HK-2 (cell line): ENCODE measurements around the gene ETS1.

Experiments
- DNase-seq: peaks from one replicate; pipeline ENCODE4 v3.0.0-alpha.2; 2018; ENCODE audit not compliant: unreplicated experiment

The ETS1 gene

GRCh38 chr11:128594226-128594625, 6.9 kb upstream of the ETS1 start:
- no peak for DNase-seq

DNA sequence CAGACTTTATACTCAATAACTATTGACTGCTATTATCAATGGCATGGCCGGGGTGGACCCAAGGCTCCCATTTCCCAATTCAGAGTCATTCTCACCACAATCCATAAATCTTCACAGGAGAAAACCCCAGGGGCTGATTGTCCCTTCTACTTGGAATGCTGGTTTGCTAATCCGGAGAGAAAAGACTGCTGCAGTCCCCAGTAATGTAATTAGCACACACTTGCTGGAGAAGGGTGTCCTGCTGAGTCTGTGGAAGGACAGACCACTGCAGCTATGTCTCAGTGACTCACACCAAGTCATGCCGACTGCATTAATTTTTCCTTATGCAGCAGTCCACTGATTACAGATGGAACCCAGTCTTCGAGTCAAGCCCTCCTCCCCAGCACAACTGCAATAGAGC, 5.9 kb upstream of the ETS1 start:
- no peak for DNase-seq

DNA sequence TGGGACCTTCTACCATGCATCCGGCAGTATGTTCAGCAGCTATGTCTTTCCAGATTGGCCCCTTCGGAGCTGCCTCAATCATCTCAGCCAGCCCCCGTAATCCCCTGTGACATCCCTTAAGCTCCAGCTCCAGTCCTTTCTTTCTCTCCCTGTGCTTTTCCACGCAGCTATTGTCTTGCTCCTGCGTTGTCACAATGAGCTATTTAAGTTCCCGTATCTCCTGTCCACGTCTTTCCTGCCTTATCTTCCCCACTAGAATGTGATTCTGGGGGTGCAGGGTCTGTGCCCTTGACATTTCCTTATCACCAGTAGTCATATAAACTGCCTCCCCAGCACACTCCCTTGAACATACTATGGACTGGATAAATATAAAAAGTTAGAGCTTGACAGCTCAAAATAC, 5.1 kb upstream of the ETS1 start:
- DNase-seq, result no peak

DNA sequence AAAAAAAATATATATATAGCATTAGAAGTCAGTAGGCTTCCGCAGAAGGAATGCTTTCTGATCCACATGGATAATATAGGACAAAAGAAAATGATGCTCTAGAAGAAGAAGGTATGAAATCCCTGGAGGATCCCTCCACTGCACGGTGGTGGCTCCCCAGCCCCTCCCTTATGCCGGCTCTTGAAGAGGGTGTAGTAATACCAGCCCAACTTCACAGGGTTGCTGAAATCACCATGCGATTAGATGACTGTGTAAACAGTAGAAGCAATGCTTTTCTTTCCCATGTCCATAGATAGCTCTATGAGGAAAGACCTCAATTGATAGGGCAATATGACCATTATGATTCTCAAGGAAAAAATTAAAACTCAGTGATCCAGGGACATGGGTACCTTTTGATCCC, 3.2 kb upstream of the ETS1 start:
- DNase-seq, result no peak

- no peak for DNase-seq
Measured at GRCh38 chr11:128589998-128590397, 2.6 kb upstream of the ETS1 start.

DNA sequence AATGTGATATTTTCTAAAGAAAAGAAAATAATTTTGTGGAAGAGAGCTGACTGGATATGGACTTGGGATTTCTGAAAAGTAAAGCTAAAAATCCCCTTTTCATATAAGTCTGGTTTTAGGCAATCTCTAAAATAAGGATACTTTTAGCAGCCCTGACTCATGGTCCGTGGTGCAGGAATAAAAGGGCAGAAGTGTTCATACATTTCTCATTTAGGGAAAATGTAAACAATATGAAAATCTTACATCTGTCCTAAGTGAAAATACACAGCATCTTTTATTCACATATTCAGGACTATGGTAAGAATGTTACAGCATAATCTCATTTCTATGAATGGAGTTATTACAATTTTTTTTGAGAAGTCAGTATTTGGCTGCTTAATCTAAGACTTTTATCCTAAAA, 735 bp upstream of the ETS1 start:
- DNase-seq, result no peak

DNA sequence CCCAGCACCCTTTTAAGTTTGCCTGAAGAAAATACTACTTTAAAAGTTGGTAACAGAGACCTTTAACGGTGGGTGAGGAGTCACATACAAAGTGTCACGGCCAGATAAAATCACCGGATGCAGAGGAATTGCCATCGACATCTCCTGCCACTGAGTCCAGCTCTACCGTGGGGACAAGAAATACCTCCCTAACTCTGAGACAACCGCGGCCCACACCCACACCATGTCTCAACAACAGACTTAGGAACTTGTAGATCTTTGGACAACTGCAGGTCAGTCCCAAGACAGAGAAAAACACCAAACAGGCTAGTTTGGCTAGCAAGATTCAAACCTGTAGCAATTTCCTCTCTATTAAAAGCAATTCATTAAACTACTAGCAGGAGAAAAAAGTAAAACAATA, 669 bp downstream of the ETS1 start:
- no peak for DNase-seq

GRCh38 chr11:128585498-128586238, 1.7 kb downstream of the ETS1 start:
- no peak for DNase-seq

DNA sequence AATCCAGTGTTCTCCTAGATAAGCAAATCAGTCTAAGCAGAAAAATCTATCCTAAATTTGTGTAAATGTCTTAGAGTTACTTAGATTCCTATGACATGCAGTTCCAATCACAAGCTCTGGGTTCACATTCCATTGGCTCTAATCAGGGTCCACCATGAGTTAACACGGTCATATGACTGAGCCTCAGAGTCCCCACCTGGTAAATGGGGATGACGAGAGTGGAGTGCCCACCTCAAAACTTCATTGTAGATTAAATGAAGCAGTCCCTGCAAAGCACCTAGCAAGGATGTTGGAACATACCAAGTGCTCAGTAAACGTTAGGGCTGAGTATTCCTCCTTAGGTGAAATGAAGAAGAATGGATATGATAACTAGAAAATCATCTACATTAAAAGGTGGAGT, 3.1 kb downstream of the ETS1 start:
- no peak for DNase-seq

DNA sequence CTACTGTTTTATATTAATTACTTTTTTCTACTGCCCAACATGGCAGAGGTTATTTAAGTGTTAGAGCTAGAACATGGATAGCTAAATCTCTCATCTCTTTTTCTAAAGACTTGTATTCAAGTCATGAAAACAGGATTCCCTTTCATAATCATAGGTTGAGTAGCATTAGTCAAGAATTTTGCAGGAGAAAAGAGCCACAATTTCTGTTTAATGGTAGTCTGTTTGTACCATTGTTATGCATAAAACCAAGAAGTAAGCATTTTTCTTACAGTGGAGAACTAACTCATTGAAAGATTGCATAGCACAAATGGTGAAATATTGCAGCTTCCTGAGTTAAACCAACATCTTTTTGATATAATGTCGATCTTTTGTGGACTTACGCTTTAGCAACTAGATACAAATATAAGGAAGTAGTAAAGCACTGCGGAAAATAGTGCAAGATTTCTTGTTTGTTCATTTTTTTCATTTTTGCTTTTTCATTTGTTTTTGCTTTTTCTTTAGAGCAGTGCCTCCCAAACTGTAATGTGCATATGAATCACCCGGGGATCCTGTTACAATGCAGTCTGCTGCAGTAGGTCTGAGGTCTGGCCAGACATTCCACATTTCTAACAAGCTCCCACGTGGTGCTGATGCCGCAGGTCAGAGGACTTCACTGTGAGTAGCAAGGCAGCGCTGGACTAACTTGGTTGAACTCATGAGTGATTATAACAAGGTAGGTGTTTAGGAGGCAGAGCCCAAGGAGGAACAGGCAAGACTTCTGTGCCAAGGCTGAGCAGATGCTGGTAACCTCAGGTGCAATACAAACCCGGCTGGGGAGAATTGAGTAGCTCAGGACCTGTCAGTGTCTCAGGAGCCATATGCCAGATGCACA, 4.6 kb downstream of the ETS1 start:
- peak; percentile 38 for DNase-seq

DNA sequence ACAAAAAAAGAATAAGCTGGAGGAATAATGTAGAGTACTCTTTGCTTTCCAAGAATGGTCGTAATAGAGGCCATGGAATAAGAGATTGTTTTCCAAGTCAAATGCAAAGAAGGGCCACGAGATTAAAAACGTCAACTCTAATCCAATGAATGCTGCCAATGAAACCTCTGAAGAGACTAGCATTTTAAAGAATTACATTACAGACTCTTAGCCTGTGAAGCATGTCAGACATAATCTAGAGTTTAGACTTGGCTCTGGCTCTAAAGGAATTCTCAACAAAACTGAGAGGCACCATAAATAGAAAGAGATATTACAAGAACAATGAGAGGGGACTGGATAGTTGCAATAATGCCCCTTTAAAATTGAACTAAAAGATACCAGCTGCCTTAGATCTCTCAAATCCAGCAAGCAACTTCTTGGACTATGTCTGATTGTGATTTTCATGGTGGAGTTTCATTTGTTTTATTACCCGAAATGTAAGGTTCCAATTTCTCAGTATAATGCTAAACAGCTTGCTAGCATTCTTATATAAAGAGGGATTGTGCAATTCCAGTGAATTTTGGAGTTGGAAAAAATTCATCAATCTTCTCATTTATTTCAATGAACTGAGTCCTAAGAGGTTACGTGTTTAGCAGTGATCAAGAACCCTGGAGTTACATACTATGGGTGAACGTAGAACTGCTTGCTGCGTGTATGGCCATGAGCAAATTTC, 5.6 kb downstream of the ETS1 start:
- DNase-seq, result no peak

- DNase-seq, result no peak
Measured at GRCh38 chr11:128580612-128581011, 6.7 kb downstream of the ETS1 start.

GRCh38 chr11:128579798-128580504, 7.4 kb downstream of the ETS1 start:
- DNase-seq, result no peak

DNA sequence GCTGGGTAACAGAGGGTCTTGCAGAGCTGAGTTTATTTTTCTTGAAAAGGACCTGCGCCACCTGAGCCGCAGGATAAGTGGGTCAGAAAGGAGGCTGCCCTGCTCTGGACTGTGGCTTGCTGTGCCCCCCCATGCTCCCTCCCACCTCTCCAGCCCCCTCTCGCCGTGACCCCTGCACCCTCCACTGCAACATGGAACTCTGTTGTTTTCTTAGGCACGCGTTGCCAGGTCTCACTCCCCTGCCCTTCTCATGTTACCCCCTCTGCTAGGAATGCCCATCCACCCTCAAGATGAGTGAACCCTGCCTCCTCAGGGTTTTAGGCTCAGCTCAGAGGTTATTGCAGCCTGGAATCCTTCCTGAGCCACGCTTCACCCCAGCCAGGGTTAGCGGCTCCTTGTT, 10.8 kb downstream of the ETS1 start:
- DNase-seq, result no peak

DNA sequence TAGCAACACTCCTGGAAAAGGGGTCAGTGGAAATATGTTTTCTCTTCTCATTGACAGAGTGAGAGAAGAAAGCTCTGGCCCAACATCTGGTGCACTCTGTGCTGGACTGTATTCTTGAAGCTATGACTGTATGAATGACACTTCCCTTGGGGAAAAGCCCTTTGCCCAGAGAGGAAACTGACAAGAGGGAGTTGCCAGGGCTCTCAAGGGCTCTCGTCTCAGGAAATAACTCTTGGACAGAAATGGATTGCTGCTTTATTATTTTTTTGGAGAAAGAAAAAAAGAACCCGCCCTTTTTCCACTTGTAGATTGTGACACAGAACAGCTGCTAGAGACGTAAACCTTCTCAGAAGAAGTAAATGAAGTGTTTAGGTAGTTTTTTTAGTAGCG, 11.4 kb downstream of the ETS1 start:
- no peak for DNase-seq

DNA sequence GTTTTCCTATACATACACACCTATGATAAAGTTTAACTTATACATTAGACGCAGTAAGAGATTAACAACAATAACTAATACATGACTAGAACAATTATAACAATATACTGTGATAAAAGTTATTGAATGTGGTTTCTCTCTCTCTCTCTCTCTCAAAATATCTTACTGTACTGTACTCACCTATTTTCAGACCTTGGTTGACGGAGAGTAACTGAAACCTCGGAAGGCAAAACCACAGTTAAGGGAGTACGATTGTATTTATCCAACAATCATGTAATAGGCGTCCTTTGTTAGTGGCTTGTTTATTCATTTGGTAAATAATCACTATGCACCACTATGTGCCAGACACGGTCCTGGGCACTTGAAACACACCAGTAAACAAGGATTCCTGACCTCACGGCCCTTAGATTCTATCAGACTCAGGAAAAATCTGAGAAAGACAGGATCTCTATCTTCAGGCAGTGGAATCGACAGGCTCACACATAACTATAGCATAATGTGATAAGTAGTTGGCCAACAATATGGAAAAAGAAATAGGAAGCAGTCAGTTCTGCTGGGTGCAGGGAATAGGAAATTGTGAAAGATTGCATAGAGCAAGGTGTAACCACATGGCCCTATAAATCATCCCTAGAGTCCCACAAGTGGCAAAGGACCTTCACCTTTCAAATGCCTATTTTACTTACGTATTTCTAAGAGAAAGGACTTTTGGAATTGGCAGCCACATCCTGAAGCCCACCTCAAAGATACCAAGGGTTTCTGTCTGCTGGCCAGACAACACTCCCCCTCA, 12.0 kb downstream of the ETS1 start:
- no peak for DNase-seq

DNA sequence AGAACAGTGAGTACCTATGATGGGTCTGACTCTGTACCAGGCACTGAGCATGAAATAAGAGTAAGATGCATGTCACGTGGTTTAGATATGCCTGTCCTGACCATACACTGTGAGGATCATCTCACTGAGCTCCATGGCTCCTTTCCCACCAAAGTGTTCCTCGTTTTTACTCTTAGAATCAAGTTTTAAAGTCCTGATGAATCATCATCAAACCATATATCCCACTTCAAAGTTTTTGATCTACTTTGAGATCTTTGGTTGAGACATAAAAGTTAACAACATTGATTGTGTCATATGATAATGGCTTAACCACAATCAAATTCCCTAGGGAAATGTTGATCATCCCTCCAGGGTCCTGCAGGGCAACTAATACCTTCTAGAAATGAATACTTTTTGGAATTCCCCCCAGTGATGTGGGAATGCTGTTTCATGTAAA, 12.8 kb downstream of the ETS1 start:
- no peak for DNase-seq

GRCh38 chr11:128573638-128574037, 13.7 kb downstream of the ETS1 start:
- no peak for DNase-seq

- no peak for DNase-seq
Measured at GRCh38 chr11:128572965-128573364, 14.4 kb downstream of the ETS1 start.

- no peak for DNase-seq
Measured at GRCh38 chr11:128570632-128571031, 16.7 kb downstream of the ETS1 start.

DNA sequence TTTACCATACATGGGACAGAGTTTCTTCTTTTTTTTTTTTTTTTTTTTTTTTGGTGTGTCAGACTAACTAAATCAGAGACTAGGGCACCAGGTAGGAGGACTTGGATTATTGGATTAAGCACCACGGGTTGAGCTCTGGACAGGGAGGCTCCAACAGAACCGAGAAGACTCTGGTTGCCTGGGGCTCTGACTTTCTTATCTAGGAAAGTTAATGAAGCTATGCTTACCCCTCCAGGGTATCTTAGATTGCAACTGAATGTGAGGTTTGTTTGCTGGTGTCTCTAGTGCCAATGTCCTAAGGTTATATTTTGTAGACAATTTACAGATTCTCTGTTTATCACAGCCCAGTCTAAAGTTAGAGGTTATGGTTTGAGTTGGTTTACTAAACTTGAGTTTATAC, 18.1 kb downstream of the ETS1 start:
- no peak for DNase-seq
